NCI-H2196 treated with DMSO at 0.1 percent for 48 hours (cell line): ENCODE measurements around the gene UBE2V1.
"Not testable (repeated sequence)": the region's sequence is repeated elsewhere in the genome, so short reads cannot be mapped to it uniquely, and the experiment has no call there.

Source experiments
- DNase-seq: peaks from one replicate; lab custom pipeline; 2025; ENCODE audit not compliant: unreplicated experiment; lab: John Stamatoyannopoulos, UW

Gene UBE2V1

DNA sequence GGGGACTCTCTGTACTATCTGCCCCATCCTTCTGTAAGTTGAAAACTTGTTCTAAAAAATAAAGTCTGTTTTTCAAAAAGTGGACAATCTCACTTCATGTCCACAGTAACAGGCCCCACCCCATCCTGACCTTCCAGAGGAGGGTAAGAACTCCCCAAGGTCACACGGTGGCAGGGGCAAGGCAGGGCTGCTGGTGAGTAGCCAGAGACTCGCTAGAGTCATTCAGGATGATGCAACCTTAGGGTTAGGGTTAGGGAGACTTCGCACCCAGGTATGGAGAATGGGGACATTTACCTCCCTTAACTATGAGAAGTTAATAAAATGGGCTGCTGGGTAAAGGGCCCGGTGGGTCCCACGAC lies 25.1 kb upstream of the UBE2V1 start:
- no peak for DNase-seq

DNA sequence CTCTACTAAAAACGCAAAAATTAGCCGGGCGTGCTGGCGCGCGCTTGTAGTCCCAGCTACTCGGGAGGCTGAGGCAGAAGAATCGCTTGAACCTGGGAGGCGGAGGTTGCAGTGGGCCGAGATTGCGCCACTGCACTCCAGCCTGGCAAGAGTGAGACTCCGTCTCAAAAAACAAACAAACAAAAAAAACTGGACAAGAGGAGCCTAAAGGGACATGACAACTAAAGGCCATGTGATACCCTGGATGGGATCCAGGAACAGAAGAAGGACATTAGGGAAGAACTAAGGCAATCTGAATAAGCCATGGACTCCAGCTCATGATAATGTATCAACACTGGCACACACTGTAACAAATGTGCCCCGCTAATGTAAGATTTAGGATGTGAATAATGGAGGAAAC lies 24.8 kb upstream of the UBE2V1 start:
- peak; percentile 39 for DNase-seq

DNA sequence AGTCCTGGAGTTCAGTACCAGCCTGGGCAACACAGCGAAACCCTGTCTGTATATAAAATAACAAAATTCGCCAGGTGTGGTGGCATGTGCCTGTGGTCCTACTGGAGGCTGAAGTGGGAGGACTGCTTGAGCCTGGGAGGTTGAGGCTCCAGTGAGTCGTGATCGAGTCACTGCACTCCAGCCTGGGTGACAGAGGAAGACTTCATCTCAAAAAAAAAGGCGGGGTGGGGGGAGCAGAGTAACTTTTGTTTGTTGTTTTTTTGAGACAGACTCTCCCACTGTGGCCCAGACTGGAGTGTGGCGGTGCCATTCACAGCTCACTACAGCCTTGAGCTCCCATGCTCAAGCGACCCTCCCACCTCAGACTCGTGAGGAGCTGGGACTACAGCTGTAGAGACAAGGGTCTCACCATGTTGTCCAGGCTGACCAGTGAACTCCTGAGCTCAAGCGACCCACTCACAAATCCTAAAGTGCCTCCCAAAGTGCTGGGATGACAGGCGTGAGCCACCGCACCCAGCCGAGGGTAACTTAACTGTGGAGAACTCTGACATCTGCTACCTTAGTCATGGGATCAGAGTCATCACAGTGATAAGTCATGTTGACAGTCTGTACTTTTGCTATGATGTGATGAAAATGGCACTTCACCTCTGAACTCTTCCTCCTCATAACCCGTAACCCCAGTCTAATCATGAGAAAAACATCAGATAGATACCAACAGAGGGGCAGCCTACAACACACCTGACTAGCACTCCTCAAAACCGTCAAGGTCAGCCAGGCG lies 24.1 kb upstream of the UBE2V1 start:
- no peak for DNase-seq

DNA sequence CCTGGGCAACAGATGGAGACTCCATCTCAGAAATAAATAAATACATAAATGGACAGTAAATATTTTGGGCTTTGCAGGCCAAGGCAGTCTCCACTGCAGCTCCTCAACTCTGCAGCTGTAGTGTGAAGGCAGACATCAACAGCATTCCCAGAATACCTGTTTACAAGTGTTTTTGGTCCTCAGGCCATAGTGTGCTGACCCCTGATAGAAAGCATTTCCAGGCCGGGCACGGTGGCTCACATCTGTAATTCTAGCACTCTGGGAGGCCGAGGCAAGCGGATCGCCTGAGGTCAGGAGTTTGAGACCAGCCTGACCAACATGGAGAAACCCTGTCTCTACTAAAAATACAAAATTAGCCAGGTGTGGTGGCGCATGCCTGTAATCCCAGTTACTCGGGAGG lies 22.2 kb upstream of the UBE2V1 start:
- not testable (repeated sequence) for DNase-seq

DNA sequence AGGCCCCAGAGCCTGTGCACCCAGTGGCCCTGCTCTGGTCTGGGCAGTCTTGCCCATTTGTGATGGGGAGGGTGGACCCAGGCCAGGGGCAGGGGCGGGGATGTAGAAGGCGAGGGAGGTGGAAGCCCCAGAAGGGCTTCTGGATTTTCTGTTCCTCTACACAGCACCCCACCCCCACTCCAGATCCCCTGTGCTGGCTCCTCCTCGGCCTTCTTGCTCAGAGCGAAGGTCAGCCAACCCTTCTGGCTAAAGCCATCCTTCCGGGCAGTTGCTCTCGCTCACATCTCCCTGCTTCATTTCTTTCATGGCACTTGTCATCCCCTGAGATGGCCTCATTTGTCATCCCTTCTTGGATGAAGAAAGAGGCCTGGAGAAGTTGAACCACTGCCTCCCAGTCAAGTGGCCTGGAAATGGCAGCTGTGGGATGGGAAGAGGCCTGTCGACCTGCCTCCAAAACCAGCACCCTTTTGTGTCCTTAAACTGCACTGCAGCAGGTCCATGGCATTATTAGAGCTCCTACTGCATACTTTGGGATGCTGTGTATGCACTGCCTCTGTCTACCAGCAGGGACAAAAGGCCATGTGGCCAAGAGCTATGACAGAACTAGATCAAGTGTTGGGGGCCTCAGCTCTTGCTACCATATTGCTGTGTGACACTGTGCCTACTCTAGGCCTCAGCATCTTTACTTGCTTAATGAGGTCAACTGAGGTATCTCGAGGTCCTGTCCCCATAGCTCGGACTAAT lies 20.7 kb upstream of the UBE2V1 start:
- no peak for DNase-seq

DNA sequence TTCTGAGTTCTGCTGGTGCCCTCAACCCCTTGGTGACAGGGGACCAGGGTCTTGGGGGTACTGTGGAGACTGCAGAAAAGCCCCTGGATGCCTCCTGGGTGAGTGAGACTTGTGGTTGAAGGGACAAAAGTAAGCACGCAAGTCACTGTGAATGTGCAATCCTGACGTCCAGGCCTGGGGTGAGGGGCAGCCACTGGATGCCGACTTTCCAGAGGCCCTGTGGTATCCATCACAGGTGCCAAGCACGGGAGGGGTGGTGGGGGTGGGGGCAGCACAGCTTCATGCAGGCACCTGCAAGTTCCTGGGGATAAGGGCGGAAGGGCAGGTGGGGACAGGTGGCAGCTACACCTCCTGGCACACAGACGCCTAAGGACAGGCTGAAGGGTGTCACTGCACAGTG lies 20.1 kb upstream of the UBE2V1 start:
- DNase-seq, result no peak

DNA sequence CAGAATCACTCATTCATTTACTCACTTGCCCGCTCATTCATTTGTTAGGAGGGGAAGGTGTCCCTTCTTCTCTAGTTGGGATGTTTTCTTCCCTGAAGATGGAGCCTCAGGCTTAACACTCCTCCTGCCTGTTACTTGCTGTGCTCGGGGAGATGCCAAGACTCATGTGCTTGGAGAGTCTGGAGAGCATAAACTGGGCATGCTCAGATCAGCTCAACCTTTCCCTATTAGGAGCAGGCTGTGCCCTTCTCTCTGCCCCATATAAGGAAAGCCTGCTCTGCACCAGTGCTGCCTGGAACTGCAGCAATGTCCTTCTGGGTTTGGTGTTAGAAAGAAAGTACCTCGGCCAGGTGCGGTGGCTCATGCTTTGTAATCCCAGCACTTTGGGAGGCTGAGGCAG lies 18.0 kb upstream of the UBE2V1 start:
- no peak for DNase-seq

DNA sequence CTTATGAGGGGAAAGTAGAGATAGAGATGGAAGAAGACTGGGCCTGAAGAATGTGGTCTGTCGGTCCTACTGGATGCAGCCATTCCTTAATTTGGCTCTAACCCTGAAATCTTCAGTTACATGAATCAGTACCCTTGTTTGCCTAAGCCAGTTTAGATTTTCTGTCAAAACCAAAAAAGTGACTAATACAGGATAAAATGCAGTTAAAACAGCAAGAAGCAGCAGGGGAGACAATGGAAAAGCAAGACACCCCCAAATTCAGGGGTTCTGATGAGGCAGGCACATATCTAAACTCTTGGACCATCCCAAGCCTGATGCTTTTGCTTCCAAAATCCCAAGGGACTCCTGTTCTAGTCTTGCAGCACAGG lies 17.4 kb upstream of the UBE2V1 start:
- no peak for DNase-seq

DNA sequence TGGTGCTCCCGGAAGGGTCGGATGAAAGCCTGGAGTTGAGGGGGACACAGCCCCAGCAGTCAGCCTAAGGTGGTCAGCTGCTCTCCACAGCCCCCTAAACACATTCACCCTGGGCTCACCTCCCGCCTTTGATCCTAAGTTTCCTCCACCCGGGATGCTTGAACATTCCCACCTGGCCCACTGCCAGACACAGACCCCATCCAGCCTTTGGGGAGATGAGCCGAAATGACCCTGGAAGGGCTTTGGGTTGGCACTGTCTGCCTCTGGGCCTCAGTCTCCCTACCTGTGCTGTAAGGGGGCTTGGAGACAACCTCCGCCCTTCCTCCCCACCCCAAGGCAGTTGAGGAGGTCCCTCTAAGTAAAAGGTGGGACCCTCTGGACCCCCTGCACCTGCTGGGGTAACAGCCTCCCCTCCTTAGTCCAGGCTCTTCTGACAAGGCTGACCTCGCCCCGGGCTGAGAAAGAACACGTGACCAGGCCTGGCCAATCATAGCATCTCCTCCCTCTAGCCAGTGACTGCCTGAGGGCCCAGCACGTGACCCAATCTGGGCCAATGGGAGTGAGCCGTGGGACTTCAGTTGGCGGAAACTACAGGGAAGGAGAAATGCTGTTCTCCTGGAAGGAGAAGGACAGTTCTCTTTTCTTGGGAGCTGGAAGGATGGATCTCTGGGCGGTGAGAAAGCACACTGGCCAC lies 16.9 kb upstream of the UBE2V1 start:
- DNase-seq, result no peak

DNA sequence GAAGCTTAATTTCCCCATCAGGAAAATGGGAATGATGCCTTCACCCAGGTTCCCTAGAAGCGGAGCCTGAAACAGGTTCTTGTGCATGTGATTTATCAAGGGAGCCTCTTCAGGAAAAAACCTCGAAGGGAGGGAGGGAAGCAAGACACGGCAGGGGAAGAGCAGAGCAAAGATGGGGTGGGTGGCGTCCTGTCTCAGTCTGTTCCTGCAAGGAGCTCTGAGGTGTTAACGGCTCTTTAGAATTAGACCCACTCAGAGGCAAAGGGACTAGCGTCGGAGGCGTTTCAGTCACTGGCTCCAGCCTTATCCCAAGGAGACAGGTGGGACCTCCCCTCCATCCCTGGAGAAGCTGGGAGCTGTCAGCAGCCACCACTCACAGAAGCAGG lies 15.6 kb upstream of the UBE2V1 start:
- DNase-seq, result no peak

DNA sequence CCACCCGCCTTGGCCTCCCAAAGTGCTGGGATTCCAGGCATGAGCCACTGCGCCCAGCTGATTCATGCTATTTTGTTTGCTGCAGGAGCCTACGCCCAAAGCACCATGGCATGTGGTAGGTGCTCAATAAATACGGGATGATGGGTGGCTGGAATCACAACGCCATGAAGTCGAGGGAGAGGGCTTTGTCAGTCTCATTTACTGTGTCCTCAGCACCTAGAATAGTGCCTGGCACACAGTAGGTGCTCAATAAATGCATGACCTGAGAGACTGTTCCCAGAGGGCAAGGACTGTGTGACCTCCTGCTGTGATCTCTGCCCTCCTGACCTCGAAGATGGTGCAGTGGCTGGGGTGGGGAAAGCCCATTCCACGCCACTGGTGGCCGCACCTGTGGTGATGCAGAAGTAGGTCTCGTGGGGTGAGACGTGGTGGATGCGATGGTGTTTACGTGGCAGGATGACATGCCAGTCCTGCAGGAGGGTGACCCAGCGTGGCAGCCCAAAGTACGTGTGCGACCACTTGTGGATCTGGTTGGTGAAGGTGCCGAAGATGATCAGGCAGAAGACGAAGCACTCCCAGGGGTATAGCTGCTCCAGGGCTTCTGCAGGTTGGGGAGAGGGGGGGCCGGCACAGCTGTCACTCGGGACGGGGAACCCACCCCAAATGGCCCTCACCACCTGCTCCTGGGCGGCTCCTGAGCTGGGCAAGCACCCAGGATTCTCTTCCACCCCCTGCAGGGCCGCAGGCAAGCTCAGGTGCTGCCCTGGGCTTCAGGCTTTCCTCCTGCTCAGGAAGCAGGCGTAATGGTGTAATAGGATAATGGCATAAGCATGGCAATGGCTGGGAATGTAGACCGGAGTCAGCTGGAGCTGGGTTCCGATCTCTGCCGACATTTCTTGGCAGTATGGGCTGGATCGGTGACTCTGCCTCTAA lies 14.9 kb upstream of the UBE2V1 start:
- no peak for DNase-seq

DNA sequence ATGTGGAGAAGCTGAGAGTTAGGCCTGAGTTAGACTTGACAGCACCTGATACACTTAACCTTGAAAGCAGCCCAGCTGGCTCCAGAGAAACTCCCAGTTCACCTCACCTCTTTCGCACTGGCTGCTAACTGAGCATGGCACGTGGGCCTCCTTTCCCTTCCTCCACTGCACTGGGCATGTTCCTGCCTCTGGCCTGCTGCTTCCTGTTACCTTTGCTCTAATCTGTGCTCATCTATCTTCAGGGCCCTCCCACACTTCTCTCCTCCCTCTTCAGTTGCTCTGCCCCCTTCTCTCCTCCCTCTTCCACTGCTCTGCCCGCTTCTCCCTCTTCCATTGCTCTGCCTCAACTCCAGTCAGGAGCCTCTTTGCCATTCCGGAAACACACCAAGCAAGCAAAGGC lies 13.7 kb upstream of the UBE2V1 start:
- DNase-seq, result no peak

DNA sequence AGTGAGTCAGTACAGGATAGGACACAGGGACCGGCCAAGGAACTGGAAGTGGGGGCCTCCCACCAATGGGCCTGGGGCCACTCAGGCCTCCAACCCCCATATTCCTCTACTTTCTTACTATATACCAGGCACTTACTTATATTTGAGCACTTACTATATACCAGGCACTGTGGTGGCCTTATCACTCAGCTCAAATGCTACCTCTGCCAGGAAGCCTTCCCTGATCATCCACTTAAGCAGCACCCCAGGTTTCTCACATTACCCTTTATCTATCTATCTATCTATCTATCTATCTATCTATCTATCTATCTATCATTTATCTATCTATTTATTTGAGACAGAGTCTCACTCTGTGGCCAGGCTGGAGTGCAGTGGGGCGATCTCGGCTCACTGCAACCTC lies 12.3 kb upstream of the UBE2V1 start:
- no peak for DNase-seq

DNA sequence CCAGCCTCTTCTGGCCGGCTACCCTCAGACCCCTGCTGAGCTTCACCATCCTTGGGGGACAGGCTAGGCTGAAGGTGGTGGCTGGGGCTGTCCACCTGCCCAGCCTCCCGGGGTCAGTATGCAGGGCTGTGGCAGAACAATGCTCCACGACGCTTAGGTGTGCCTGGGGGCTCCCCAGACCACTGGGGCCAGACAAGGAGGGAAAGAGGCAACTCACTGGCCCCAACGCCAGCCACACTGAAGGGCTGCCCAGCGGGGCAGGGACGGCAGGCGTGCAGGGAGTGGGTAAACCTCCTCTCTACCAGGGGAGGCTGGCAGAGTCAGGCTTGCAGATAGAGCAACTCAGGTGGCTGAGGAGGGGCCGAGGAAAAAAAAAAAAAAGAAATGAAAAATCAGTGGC lies 11.5 kb upstream of the UBE2V1 start:
- DNase-seq, result no peak

DNA sequence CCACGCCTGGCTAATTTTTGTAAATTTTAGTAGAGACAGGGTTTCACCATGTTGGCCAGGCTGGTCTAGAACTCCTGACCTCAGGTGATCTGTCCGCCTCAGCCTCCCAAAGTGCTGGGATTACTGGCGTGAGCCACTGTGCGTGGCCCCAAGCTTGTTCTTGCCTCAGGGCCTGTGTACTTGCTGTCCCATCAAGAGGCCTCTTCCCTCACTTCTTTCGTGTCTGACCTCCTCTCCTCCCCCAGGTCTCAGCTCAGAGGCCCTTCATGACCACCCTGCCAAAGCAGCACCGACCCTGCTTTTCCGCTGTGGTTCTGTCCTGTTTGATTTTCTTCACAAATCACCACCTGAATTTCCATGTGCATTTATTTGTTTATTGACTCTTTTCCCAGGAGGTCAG lies 10.5 kb upstream of the UBE2V1 start:
- no peak for DNase-seq

DNA sequence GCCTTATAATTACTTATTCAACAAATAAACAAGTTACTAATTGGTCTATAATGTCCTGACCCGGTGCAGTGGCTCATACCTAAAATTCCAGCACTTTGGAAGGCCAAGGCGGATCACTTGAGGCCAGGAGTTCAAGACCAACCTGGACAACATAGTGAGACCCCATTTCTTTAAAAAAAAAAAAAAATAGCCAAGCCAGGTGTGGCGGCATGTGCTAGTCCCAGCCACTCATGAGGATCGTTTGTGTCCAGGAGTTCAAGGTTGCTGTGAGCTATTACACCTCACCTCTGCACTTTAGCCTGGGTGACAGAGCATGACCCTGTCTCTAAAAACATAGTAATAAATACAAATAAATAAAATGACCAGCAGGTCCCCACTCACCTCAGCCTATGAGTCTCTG lies 9.8 kb upstream of the UBE2V1 start:
- no peak for DNase-seq

DNA sequence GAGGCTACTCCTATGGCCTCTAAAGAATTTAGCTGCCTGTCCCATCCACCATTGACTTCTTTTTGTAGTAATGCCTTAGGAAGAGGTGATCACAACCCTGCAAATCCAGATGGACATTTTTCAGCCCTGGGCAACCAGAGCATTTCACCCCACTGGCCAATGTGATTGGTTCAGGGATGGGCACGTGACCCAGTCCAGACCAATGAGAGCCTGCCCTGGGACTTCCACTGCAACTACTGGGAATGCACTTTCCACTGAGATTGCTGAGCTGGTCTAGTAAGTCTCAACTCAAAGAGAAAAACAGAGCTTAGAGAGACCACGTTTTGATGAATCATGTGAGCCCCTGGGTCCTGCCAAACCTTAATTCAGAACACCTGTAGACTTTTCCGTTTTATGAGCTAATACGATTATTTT lies 8.9 kb upstream of the UBE2V1 start:
- DNase-seq, result no peak

DNA sequence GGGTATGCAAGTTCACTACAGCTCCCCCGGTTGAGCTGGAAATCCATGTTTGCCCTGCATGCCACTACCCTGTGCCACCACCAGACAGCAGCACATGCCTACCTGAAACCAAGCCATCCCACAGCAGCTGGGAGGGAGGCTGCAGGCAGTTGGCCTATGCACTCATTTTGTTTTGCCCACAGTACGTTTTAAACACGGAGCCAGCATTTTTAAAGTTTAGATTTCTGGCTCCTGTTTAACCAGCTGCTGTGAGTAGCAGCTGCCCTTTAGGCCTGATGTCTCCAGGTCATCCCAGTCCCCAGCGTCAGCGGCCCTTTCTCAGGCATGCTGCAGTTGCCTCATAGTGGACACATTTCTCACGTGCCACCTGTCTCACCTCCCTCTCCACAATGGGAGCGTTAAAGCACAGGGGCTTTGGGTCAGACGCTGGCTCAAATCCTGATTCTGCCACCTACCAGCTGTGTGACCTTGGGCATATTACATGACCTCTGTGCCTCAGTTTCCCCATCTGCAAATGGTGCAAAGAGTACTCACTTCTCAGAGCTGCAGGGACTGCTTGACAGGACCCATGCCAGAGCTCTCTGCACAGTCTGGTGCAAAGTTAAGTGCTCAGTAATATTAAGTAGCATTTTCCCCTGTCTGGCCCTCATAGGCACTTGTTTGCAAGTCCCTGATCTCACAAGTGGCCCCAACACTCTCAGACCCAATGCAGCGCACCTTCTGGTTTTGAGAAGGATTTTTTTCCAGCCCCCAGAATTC lies 8.2 kb upstream of the UBE2V1 start:
- peak; percentile 86 for DNase-seq

DNA sequence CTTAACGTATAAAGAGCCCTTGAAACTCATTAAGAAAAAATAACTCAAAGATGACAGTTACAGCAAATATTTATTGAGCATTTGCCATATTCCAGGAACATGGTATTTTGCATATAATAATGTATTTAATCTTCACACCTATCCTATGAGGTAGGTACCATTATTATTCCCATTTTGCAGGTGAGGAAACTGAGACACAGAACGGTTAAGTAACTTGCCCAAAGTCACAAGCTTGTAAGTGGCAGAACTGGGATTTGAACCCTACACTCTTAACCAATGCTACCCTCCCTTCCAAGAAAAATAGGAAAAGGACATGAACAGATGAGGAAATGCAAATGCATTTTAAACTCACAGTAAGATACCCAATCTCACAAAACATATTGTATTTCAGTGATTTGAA lies 5.3 kb upstream of the UBE2V1 start:
- DNase-seq, result no peak

DNA sequence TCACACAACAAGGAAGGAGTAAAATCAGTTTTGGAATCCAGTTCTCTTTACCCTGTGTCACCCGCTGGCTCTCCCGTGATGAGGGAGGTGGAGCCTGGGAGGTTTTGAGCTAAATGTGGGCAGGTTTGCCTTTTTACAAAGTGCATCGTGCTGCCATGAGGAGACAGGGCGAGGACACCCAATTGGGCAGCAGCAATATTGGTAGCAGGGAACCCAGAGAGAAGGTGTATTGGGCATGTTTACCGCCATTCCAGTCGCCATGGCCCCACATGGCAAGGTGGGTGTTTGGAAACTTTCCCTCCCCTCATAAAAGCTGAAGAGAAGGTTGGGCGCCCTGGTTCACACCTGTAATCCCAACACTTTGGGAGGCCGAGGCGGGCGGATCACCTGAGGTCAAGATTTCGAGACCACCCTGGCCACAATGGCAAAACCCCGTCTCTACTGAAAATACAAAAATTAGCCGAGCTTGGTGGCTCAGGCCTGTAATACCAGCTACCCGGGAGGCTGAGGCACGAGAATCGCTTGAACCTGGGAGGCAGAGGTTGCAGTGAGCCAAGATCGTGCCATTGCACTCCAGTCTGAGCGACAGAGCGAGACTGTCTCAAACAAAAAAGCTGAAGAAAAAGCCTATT lies 3.5 kb upstream of the UBE2V1 start:
- no peak for DNase-seq
